H1 (cell line): ENCODE measurements around the gene KCNMA1. TPM values are rescaled to one million over a fixed set of nuclear protein-coding genes. Genes with fewer than 3 reads are reported as not detected.
A peak's percentile ranks its signal among the peaks of the same experiment; 100 is the strongest.

Experiments used
- CTCF ChIA-PET: fragments of 300-600 bp; sonication (Branson Sonifier 250); formaldehyde crosslinking; loops from one replicate; lab custom pipeline; 2021; ENCODE audit not compliant: partially characterized antibody; lab: Charles Lee
- POLR2A ChIA-PET: fragments of 300-600 bp; sonication (Branson Sonifier 250); formaldehyde crosslinking; loops from one replicate; lab custom pipeline; 2021; ENCODE audit warnings: inconsistent platforms; ENCODE audit not compliant: partially characterized antibody; lab: Charles Lee
- DNase-seq, 2 experiments: peaks; one replicate each; pipeline versions ENCODE4 v3.0.0 to v3.0.0-alpha.2; 2010 to 2022; ENCODE audit warnings: low spot score in 2 of 2, low read depth in 1 of 2, mixed read lengths in 1 of 2
- FAIRE-seq: peaks from 2 replicates; lab custom pipeline; 2011; peaks lifted over from hg19 to GRCh38; lab: Jason Lieb, UNC
- H2AFZ ChIP-seq: 2 replicates; pipeline ENCODE4 v1.8.1; 2012; ENCODE audit warnings: low read length, inconsistent platforms
- H2AK5ac ChIP-seq: 2 replicates; pipeline ENCODE4 v1.6.1; 2013; ENCODE audit warnings: low read depth, low read length
- H2BK120ac ChIP-seq: replicated peaks from 2 replicates; pipeline ENCODE3; 2013; ENCODE audit warnings: low read depth, low read length, inconsistent platforms
- H2BK12ac ChIP-seq: 2 replicates; pipeline ENCODE4 v1.6.1; 2013; ENCODE audit warnings: low read depth, low read length
- H2BK15ac ChIP-seq: 2 replicates; pipeline ENCODE4 v1.6.1; 2013; ENCODE audit warnings: low read length
- H2BK20ac ChIP-seq: 2 replicates; pipeline ENCODE4 v1.6.1; 2013; ENCODE audit warnings: low read length
- H2BK5ac ChIP-seq: 2 replicates; pipeline ENCODE4 v1.6.1; 2013; ENCODE audit warnings: low read depth, low read length
- H3K14ac ChIP-seq: 2 replicates; pipeline ENCODE4 v1.6.1; 2013; ENCODE audit warnings: inconsistent platforms; ENCODE audit not compliant: insufficient read length
- H3K18ac ChIP-seq: 2 replicates; pipeline ENCODE4 v1.6.1; 2013; ENCODE audit warnings: low read length; ENCODE audit errors: extremely low read depth
- H3K23ac ChIP-seq: 2 replicates; pipeline ENCODE4 v1.6.1; 2013; ENCODE audit warnings: inconsistent platforms; ENCODE audit not compliant: insufficient read length
- H3K23me2 ChIP-seq: 2 replicates; pipeline ENCODE4 v1.6.1; 2013; ENCODE audit warnings: low read depth, low read length
- H3K27ac ChIP-seq: 2 replicates; pipeline ENCODE4 v1.6.1; 2011; ENCODE audit warnings: low read depth, low read length, inconsistent platforms
- H3K27me3 ChIP-seq, 4 experiments: replicated peaks in 1 of 4; 1 replicate in 1 of 4; 2 replicates in 3 of 4; pipeline versions ENCODE4 v1.6.1 to v1.8.1; 2011 to 2013; ENCODE audit warnings: low read length in 3 of 4, mild to moderate bottlenecking in 3 of 4, inconsistent platforms in 2 of 4, mixed read lengths in 2 of 4, moderate library complexity in 1 of 4; ENCODE audit not compliant: control insufficient read depth in 3 of 4, insufficient read depth in 3 of 4; ENCODE audit errors: extremely low read depth in 1 of 4
- H3K36me3 ChIP-seq, 4 experiments: 2 replicates each; pipeline versions ENCODE4 v1.6.1 to v1.8.1; 2011 to 2013; ENCODE audit warnings: mild to moderate bottlenecking in 4 of 4, low read length in 3 of 4, moderate library complexity in 2 of 4, control low read depth in 1 of 4, inconsistent platforms in 1 of 4; ENCODE audit not compliant: insufficient read depth in 4 of 4, control insufficient read depth in 2 of 4
- H3K4ac ChIP-seq: replicated peaks from 2 replicates; pipeline ENCODE3; 2013; ENCODE audit warnings: low read length, low read depth, mixed read lengths, inconsistent platforms; ENCODE audit not compliant: insufficient read length
- H3K4me1 ChIP-seq, 4 experiments: replicated peaks in 1 of 4; 1 replicate in 1 of 4; 2 replicates in 3 of 4; pipeline versions ENCODE4 v1.6.1 to v1.8.1; 2011 to 2013; ENCODE audit warnings: low read length in 3 of 4, inconsistent platforms in 2 of 4, mixed read lengths in 1 of 4; ENCODE audit not compliant: insufficient read depth in 4 of 4, control insufficient read depth in 3 of 4
- H3K4me2 ChIP-seq, 2 experiments: 2 replicates each; pipeline versions ENCODE4 v1.6.1 to v1.8.1; 2011 to 2013; ENCODE audit warnings: low read depth in 2 of 2, low read length in 2 of 2, control low read depth in 1 of 2, inconsistent platforms in 1 of 2, mild to moderate bottlenecking in 1 of 2; ENCODE audit not compliant: insufficient read depth in 1 of 2
- H3K4me3 ChIP-seq, 4 experiments: fragments of 200-600, 300-600 bp in 1 of 4; sonication (generic), shearing (Covaris generic), sonication (Bioruptor Twin) in 1 of 4; 2 replicates each; pipeline versions ENCODE4 v1.5.1 to v1.8.1; 2011 to 2016; ENCODE audit warnings: low read length in 4 of 4, low read depth in 3 of 4, control low read depth in 2 of 4, inconsistent platforms in 2 of 4, mild to moderate bottlenecking in 2 of 4, mixed read lengths in 1 of 4, moderate library complexity in 1 of 4; ENCODE audit not compliant: insufficient read depth in 2 of 4; ENCODE audit errors: extremely low read depth in 1 of 4
- H3K56ac ChIP-seq: replicated peaks from 2 replicates; pipeline ENCODE3; 2013; ENCODE audit warnings: low read depth, mild to moderate bottlenecking, mixed read lengths, low read length, inconsistent platforms; ENCODE audit not compliant: insufficient read length
- H3K79me1 ChIP-seq: 2 replicates; pipeline ENCODE4 v1.6.1; 2013; ENCODE audit warnings: low read depth, low read length, control low read depth
- H3K79me2 ChIP-seq, 2 experiments: 2 replicates each; pipeline versions ENCODE4 v1.6.1 to v1.8.1; 2012 to 2013; ENCODE audit warnings: low read length in 2 of 2, mild to moderate bottlenecking in 2 of 2, inconsistent platforms in 1 of 2; ENCODE audit not compliant: insufficient read depth in 2 of 2, control insufficient read depth in 1 of 2
- H3K9ac ChIP-seq, 4 experiments: replicated peaks in 1 of 4; 1 replicate in 1 of 4; 2 replicates in 3 of 4; pipeline versions ENCODE4 v1.6.1 to v1.8.1; 2011 to 2013; ENCODE audit warnings: low read depth in 3 of 4, low read length in 3 of 4, control low read depth in 2 of 4, mild to moderate bottlenecking in 2 of 4, moderate library complexity in 2 of 4, inconsistent platforms in 1 of 4; ENCODE audit errors: extremely low read depth in 1 of 4
- H3K9me3 ChIP-seq, 2 experiments: 2 replicates each; pipeline versions ENCODE4 v1.6.1 to v1.8.1; 2012 to 2013; ENCODE audit warnings: mild to moderate bottlenecking in 2 of 2, moderate library complexity in 2 of 2, control low read depth in 1 of 2, inconsistent platforms in 1 of 2, low read depth in 1 of 2, low read length in 1 of 2, mixed read lengths in 1 of 2; ENCODE audit not compliant: insufficient read depth in 2 of 2
- H4K20me1 ChIP-seq, 2 experiments: replicated peaks in 1 of 2; 2 replicates each; pipeline versions ENCODE3 to v1.8.1; 2011 to 2013; ENCODE audit warnings: inconsistent platforms in 2 of 2, low read length in 2 of 2, mild to moderate bottlenecking in 1 of 2; ENCODE audit not compliant: insufficient read depth in 2 of 2, control insufficient read depth in 1 of 2
- H4K5ac ChIP-seq: 2 replicates; pipeline ENCODE4 v1.6.1; 2013; ENCODE audit warnings: low read length, low read depth, mixed read lengths, inconsistent platforms; ENCODE audit not compliant: insufficient read length
- H4K8ac ChIP-seq: 2 replicates; pipeline ENCODE4 v1.8.0; 2013; ENCODE audit warnings: mild to moderate bottlenecking, moderate library complexity, low read length, inconsistent platforms; ENCODE audit not compliant: insufficient read depth; ENCODE audit errors: extremely low read depth
- H4K91ac ChIP-seq: replicated peaks from 2 replicates; pipeline ENCODE3; 2013; ENCODE audit warnings: low read length, mixed read lengths, inconsistent platforms; ENCODE audit not compliant: insufficient read length
- CTBP2 ChIP-seq: IDR thresholded peaks from 2 replicates; pipeline ENCODE4 v1.7.0; 2011; ENCODE audit warnings: borderline replicate concordance, mild to moderate bottlenecking, moderate library complexity, mixed read lengths, low read length; ENCODE audit not compliant: insufficient read depth, insufficient read length
- WGBS, 2 experiments: shearing (Covaris generic) in 1 of 2; methylation state at CpG; one replicate each; pipeline versions ENCODE4 v1.1.6 to v1.1.7; 2013 to 2015; ENCODE audit warnings: low lambda C conversion rate in 2 of 2, mixed read lengths in 2 of 2, inconsistent platforms in 1 of 2, low coverage in 1 of 2, missing lambda C conversion rate in 1 of 2; ENCODE audit not compliant: insufficient replicate concordance in 2 of 2, insufficient coverage in 1 of 2, insufficient read length in 1 of 2; ENCODE audit errors: extremely low coverage in 1 of 2, missing lambda C conversion rate in 1 of 2; 5-methylcytosine and 5-hydroxymethylcytosine counted together
- polyA plus RNA-seq, 7 experiments: library from polyadenylated mRNA; depleted of rRNA in 3 of 7; stranded (reverse) in 5 of 7; unstranded in 2 of 7; fragments of >200 nt in 5 of 7; fragments of 200-250 nt in 2 of 7; gene quantifications; 1 replicate in 5 of 7; 2 replicates in 1 of 7; 4 replicates in 1 of 7; pipeline versions ENCODE4 v1.2.1 to v1.2.3, GENCODE V29; 2011 to 2013; ENCODE audit warnings: missing spikeins in 2 of 7, mixed read lengths in 2 of 7
- total RNA-seq: library from RNA; stranded (reverse); fragmentation: NEBNext Ultra II Directional; extraction: Animal tissue kit (Norgen Biotek cat#: 25700); gene quantifications from 2 replicates; pipeline ENCODE4 v1.2.1, GENCODE V29; 2021

KCNMA1 gene
- total and polyA plus RNA-seq, 2 of the 8 experiments (the other 6 are each of a cell fraction or from before 2014, with no cell fraction given), result 10.2 to 11.1 TPM

DNA sequence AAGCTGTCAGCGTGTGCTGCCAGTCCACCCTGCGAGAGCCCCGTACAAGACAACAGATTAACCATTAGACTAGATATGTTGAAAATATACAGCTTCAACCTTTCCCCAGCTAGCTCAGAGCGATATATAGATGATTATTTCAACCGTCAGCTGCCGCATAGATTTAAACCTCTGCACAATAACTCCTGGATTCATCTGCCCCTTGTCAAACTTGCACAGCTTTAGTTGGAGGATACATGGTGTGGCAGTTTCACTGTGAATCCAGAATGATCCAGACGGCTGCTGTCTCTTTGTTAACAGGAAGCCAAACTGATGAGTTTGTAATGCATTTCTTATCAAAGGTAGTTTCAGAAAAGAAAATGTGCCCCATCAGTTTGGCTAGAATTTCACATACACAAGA lies 659.7 kb downstream of the KCNMA1 start:
- Histone ChIP-seq H3K79me1 (no peaks in the 10 kb centered on the region), H2BK5ac (no peak overlapping the region; the same call in 1 of the 2 replicates), H2BK15ac (no peak overlapping the region), H3K23ac (no peak overlapping the region), H3K4me1 (no peaks in the 10 kb centered on the region), H3K14ac (no peak overlapping the region), H3K4me2 (no peak overlapping the region), H3K27ac (no peak overlapping the region), H2AK5ac (no peak overlapping the region), H2BK20ac (no peak overlapping the region), H3K9me3 (no peaks in the 10 kb centered on the region), H3K4me3 (no peak overlapping the region), H3K4ac (no peak overlapping the region), H4K8ac (no peak overlapping the region; the same call in 1 of the 2 replicates), H4K20me1 (no peaks in the 10 kb centered on the region), H4K91ac (no peak overlapping the region), H2BK120ac (no peak overlapping the region), H3K36me3 (no peaks in the 10 kb centered on the region), H4K5ac (no peak overlapping the region), H3K9ac (no peak overlapping the region), H2BK12ac (0 out of 2 replicates have a peak overlapping the region, but pooled peaks have one; percentile 42), H3K27me3 (no peaks in the 10 kb centered on the region), H2AFZ (no peak overlapping the region), H3K23me2 (no peaks in the 10 kb centered on the region), H3K18ac (no peak overlapping the region), H3K79me2 (no peaks in the 10 kb centered on the region), H3K56ac (no peak overlapping the region)
- WGBS, 2 experiments, result 89% methylated on average over 7 of the region's 7 CpGs; no CpG with 5 or more reads in 1 of the 2 experiments
- FAIRE-seq (no peak), DNase-seq (no peak)
- ChIA-PET POLR2A (interaction anchor here (1.5 kb wide), 1 partner anchor 14 kb away, joined by 4 read pairs; no protein-coding TSS in a partner anchor), CTCF (interaction anchor here (1.1 kb wide), 1 partner anchor 15 kb away, joined by 3 read pairs; no protein-coding TSS in a partner anchor)
- no peak for TF ChIP-seq CTBP2
